Activated naive CD8-positive, alpha-beta T cell (primary cell): ENCODE data around the gene ZNF99.
"Not testable (repeated sequence)": the region's sequence is repeated elsewhere in the genome, so short reads cannot be mapped to it uniquely, and the experiment has no call there.

Source experiments
- H3K27ac Mint-ChIP-seq: one replicate; pipeline ENCODE4 v1.8.0; 2021; ENCODE audit warnings: mixed read lengths
- H3K27me3 Mint-ChIP-seq: one replicate; pipeline ENCODE4 v1.8.0; 2021; ENCODE audit warnings: mixed read lengths
- H3K36me3 Mint-ChIP-seq: one replicate; pipeline ENCODE4 v1.8.0; 2021; ENCODE audit warnings: mixed read lengths
- H3K4me1 Mint-ChIP-seq: one replicate; pipeline ENCODE4 v1.8.0; 2021; ENCODE audit warnings: low read depth, mixed read lengths
- H3K4me3 Mint-ChIP-seq: one replicate; pipeline ENCODE4 v1.8.0; 2021; ENCODE audit warnings: mild to moderate bottlenecking, mixed read lengths
- H3K9me3 Mint-ChIP-seq: one replicate; pipeline ENCODE4 v1.8.0; 2021; ENCODE audit warnings: low read depth, mixed read lengths

Gene ZNF99

GRCh38 chr19:22702661-22703060 lies 81.3 kb downstream of the ZNF99 start:
- H3K9me3 Mint-ChIP-seq, H3K27me3 Mint-ChIP-seq, H3K27ac Mint-ChIP-seq: not testable (repeated sequence)

More at GRCh38 chr19:22702661-22703060, 81.3 kb downstream of the ZNF99 start:
- not testable (repeated sequence) for H3K36me3 Mint-ChIP-seq, H3K4me1 Mint-ChIP-seq, H3K4me3 Mint-ChIP-seq
